Keratinocyte (primary cell): ENCODE results near the gene ADAM22. TPM values are rescaled to one million over a fixed set of nuclear protein-coding genes. Genes with fewer than 3 reads are reported as not detected.

ENCODE experiments used
- DNase-seq: peaks from one replicate; pipeline ENCODE4 v3.0.0-alpha.2; 2011; ENCODE audit warnings: low read depth, missing footprints, low spot score
- FAIRE-seq: peaks from 2 replicates; lab custom pipeline; 2011; peaks lifted over from hg19 to GRCh38; lab: Jason Lieb, UNC
- H2AFZ ChIP-seq: 2 replicates; pipeline ENCODE4 v1.6.0; 2012; ENCODE audit warnings: low read length, control low read depth, inconsistent platforms; ENCODE audit not compliant: control insufficient read depth
- H3K27ac ChIP-seq: 2 replicates; pipeline ENCODE4 v1.5.1; 2011; ENCODE audit warnings: low read length; ENCODE audit not compliant: control insufficient read depth, insufficient read depth
- H3K27me3 ChIP-seq: 3 replicates; pipeline ENCODE4 v1.6.0; 2011; ENCODE audit warnings: low read length; ENCODE audit not compliant: control insufficient read depth, insufficient read depth; ENCODE audit errors: extremely low read depth
- H3K36me3 ChIP-seq, 2 experiments: 2 replicates in 1 of 2; 3 replicates in 1 of 2; pipeline ENCODE4 v1.5.1; 2011; ENCODE audit warnings: low read length in 2 of 2, mild to moderate bottlenecking in 1 of 2; ENCODE audit not compliant: control insufficient read depth in 2 of 2, insufficient read depth in 2 of 2; ENCODE audit errors: extremely low read depth in 1 of 2
- H3K4me1 ChIP-seq: 3 replicates; pipeline ENCODE4 v1.5.1; 2011; ENCODE audit warnings: low read length; ENCODE audit not compliant: control insufficient read depth, insufficient read depth; ENCODE audit errors: extremely low read depth
- H3K4me2 ChIP-seq: 3 replicates; pipeline ENCODE4 v1.6.0; 2011; ENCODE audit warnings: low read depth, low read length; ENCODE audit not compliant: control insufficient read depth, insufficient read depth; ENCODE audit errors: extremely low read depth
- H3K4me3 ChIP-seq, 3 experiments: fragments of 200-600 bp in 1 of 3; sonication (generic) in 1 of 3; 2 replicates in 2 of 3; 3 replicates in 1 of 3; pipeline ENCODE4 v1.5.1; 2011 to 2016; ENCODE audit warnings: low read length in 3 of 3, mild to moderate bottlenecking in 3 of 3, control low read depth in 2 of 3, inconsistent platforms in 1 of 3, low read depth in 1 of 3, mixed read lengths in 1 of 3, mixed run types in 1 of 3, moderate library complexity in 1 of 3; ENCODE audit not compliant: control insufficient read depth in 2 of 3, insufficient read depth in 2 of 3; ENCODE audit errors: extremely low read depth in 1 of 3
- H3K79me2 ChIP-seq: 2 replicates; pipeline ENCODE4 v1.6.0; 2012; ENCODE audit warnings: low read length; ENCODE audit not compliant: control insufficient read depth, insufficient read depth
- H3K9ac ChIP-seq: 3 replicates; pipeline ENCODE4 v1.6.0; 2011; ENCODE audit warnings: low read length; ENCODE audit not compliant: control insufficient read depth, insufficient read depth; ENCODE audit errors: extremely low read depth
- H3K9me1 ChIP-seq: 3 replicates; pipeline ENCODE4 v1.6.0; 2011; ENCODE audit warnings: low read length; ENCODE audit not compliant: control insufficient read depth, insufficient read depth; ENCODE audit errors: extremely low read depth
- H3K9me3 ChIP-seq: 2 replicates; pipeline ENCODE4 v1.5.1; 2012; ENCODE audit warnings: low read depth, low read length; ENCODE audit not compliant: control insufficient read depth
- H4K20me1 ChIP-seq: 3 replicates; pipeline ENCODE4 v1.6.0; 2011; ENCODE audit warnings: low read length; ENCODE audit not compliant: control insufficient read depth, insufficient read depth; ENCODE audit errors: extremely low read depth
- EZH2 ChIP-seq: IDR thresholded peaks from one replicate; pipeline ENCODE4 v1.6.1; 2012; ENCODE audit warnings: inconsistent platforms, mild to moderate bottlenecking, low read length, moderate library complexity
- dilution Hi-C: fragments of 300-500 bp; cut with MboI; formaldehyde crosslinking; loops from one replicate; pipeline ENCODE4 v1.7.0; 2020; ENCODE audit warnings: low sequenced_read_pairs; ENCODE audit not compliant: extremely low pct_ligation_motif_present
- polyA plus RNA-seq, 5 experiments: library from polyadenylated mRNA; depleted of rRNA in 3 of 5; stranded (reverse) in 3 of 5; stranded (forward) in 1 of 5; unstranded in 1 of 5; fragments of >200 nt; gene quantifications; 1 replicate in 1 of 5; 2 replicates in 3 of 5; 3 replicates in 1 of 5; pipeline versions ENCODE4 v1.2.1 to v1.2.3, GENCODE V29; 2011 to 2012; ENCODE audit warnings: missing spikeins in 2 of 5, low read depth in 1 of 5, low replicate concordance in 1 of 5
- TF ChIP-seq, protein P1 (sequence below), 3 experiments: IDR thresholded peaks in 1 of 3; conservative IDR thresholded peaks in 1 of 3; optimal IDR thresholded peaks in 1 of 3; 2 replicates in 2 of 3; 3 replicates in 1 of 3; pipeline versions ENCODE3 to v1.5.1; 2011; ENCODE audit warnings: low read length in 3 of 3, mild to moderate bottlenecking in 3 of 3, moderate library complexity in 2 of 3, control low read depth in 1 of 3, inconsistent platforms in 1 of 3; ENCODE audit not compliant: insufficient read depth in 2 of 3; ENCODE audit errors: extremely low read depth in 1 of 3

Gene ADAM22
- polyA plus RNA-seq, 1 donor (not counting 4 experiments of a cell fraction or from before 2014, with no cell fraction given), result 0.07 TPM

DNA sequence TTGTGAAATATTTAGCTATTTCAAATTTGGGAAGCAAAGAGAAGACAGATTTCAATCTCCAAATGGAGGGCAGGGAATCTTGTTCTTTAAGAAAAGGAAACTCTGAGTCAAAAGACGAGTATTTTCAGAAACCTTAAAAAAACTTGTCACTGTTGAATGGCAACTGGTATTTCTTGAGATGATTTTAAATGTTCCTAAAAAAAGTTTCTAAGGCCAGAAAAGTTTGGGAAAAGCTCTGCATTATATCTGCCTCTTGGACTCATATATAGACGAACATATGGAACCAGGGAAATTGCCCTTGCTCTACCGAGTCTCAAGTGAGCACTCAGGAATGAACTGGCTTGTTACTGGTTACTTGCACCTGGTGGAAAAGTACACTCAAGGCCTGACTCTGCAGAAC is 69.5 kb downstream of the ADAM22 start:
- Histone ChIP-seq H3K4me1 (no peaks in the 10 kb centered on the region), H3K4me2 (no peak overlapping the region), H3K79me2 (no peaks in the 10 kb centered on the region), H3K9me3 (no peaks in the 10 kb centered on the region), H3K36me3 (no peaks in the 10 kb centered on the region), H3K9ac (no peak overlapping the region), H4K20me1 (no peaks in the 10 kb centered on the region), H3K4me3 (no peak overlapping the region), H3K27ac (no peak overlapping the region), H3K27me3 (no peaks in the 10 kb centered on the region), H2AFZ (no peak overlapping the region), H3K9me1 (no peaks in the 10 kb centered on the region)
- no peak for DNase-seq
- dilution Hi-C loops, result no loop called here
- FAIRE-seq, result no peak
- TF ChIP-seq, protein P1, sequence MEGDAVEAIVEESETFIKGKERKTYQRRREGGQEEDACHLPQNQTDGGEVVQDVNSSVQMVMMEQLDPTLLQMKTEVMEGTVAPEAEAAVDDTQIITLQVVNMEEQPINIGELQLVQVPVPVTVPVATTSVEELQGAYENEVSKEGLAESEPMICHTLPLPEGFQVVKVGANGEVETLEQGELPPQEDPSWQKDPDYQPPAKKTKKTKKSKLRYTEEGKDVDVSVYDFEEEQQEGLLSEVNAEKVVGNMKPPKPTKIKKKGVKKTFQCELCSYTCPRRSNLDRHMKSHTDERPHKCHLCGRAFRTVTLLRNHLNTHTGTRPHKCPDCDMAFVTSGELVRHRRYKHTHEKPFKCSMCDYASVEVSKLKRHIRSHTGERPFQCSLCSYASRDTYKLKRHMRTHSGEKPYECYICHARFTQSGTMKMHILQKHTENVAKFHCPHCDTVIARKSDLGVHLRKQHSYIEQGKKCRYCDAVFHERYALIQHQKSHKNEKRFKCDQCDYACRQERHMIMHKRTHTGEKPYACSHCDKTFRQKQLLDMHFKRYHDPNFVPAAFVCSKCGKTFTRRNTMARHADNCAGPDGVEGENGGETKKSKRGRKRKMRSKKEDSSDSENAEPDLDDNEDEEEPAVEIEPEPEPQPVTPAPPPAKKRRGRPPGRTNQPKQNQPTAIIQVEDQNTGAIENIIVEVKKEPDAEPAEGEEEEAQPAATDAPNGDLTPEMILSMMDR (optimal IDR thresholded peaks at IDR 0.05 in 1 of 3, IDR thresholded peaks at IDR 0.05 in 1 of 3, conservative IDR thresholded peaks at IDR 0.05 in 1 of 3; ENCODE audit: extremely low read depth in 1 of 3, insufficient read depth in 2 of 3, low read length in 3 of 3), result no peak
- no peak for TF ChIP-seq EZH2

DNA sequence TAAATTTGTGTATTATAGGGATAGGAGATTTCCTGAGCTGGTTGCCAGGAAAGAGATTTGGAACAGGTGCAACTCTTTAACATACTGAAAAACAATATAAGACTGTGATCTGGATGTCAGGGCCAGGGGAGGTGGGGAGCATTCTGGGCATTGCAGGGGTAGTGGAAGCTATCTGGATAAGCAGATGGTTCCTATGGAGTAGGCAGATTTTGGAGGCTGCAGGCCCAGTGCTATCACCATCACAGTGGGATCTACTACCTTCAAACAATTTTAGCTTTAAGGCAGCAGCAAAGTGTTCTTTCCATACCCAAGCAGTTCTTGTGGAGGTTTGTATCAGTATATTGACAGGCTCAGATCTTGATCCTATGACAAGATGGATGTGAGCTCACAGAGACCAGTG is 71.1 kb downstream of the ADAM22 start:
- dilution Hi-C loops, result no loop called here
- no peak overlapping the region for H3K4me3 ChIP-seq
- no peaks in the 10 kb centered on the region for H4K20me1 ChIP-seq
- no peaks in the 10 kb centered on the region for H3K79me2 ChIP-seq
- no peak overlapping the region for H3K9ac ChIP-seq
- H3K9me1 ChIP-seq, result no peaks in the 10 kb centered on the region
- H3K36me3 ChIP-seq, result no peaks in the 10 kb centered on the region
- FAIRE-seq (no peak), DNase-seq (no peak)
- no peak overlapping the region for H3K27ac ChIP-seq
- H3K9me3 ChIP-seq, result no peaks in the 10 kb centered on the region
- H2AFZ ChIP-seq, result no peak overlapping the region
- no peak for TF ChIP-seq EZH2
- TF ChIP-seq, protein P1 (optimal IDR thresholded peaks at IDR 0.05 in 1 of 3, IDR thresholded peaks at IDR 0.05 in 1 of 3, conservative IDR thresholded peaks at IDR 0.05 in 1 of 3; ENCODE audit: extremely low read depth in 1 of 3, insufficient read depth in 2 of 3, low read length in 3 of 3), result no peak
- H3K4me2 ChIP-seq, result no peak overlapping the region
- H3K4me1 ChIP-seq, result no peaks in the 10 kb centered on the region
- H3K27me3 ChIP-seq, result no peaks in the 10 kb centered on the region
